ENCODE data around the gene PPARA.

PPARA gene

GRCh38 chr22:46233231-46233630 lies 82.9 kb downstream of the PPARA start:
- no peak for TF ChIP-seq EZH2 (IDR thresholded peaks at IDR 0.05; ENCODE audit: borderline replicate concordance, low read length)
- TF ChIP-seq CTCF (IDR thresholded peaks at IDR 0.05; ENCODE audit: low read length) = no peak
- H3K27ac ChIP-seq (ENCODE audit: low read depth, low read length, poor library complexity, severe bottlenecking) = no peak overlapping the region
- H3K4me2 ChIP-seq (ENCODE audit: low read length) = no peak overlapping the region
- H3K4me1 ChIP-seq (ENCODE audit: insufficient read depth, low read length, severe bottlenecking) = no peaks in the 10 kb centered on the region
- H3K36me3 ChIP-seq (ENCODE audit: insufficient read depth, low read length) = peaks cover 16% of the 10 kb centered on the region
- H3K27me3 ChIP-seq (ENCODE audit: insufficient read depth, low read length) = no peaks in the 10 kb centered on the region
- no peak overlapping the region for H3K9ac ChIP-seq (ENCODE audit: low read length)
- no peaks in the 10 kb centered on the region for H4K20me1 ChIP-seq (ENCODE audit: insufficient read depth, low read length)
- H2AFZ ChIP-seq (ENCODE audit: low read length) = no peak overlapping the region
- no peak overlapping the region for H3K4me3 ChIP-seq (ENCODE audit: low read depth, low read length, poor library complexity, severe bottlenecking)
- H3K9me3 ChIP-seq (ENCODE audit: low read length) = 0 out of 2 replicates have a peak, but pooled peaks cover under 1% of the 10 kb centered on the region
- no peaks in the 10 kb centered on the region for H3K79me2 ChIP-seq (ENCODE audit: insufficient read depth, low read length)
- no peaks in the 10 kb centered on the region for H3K9me2 ChIP-seq (ENCODE audit: low read depth, low read length)
- no peaks in the 10 kb centered on the region for H3F3A ChIP-seq (ENCODE audit: insufficient read depth, low read length)

GRCh38 chr22:46234969-46235368 lies 84.6 kb downstream of the PPARA start:
- no peak overlapping the region for H2AFZ ChIP-seq (ENCODE audit: low read length)
- H4K20me1 ChIP-seq (ENCODE audit: insufficient read depth, low read length) = no peaks in the 10 kb centered on the region
- H3F3A ChIP-seq (ENCODE audit: insufficient read depth, low read length) = no peaks in the 10 kb centered on the region
- H3K4me2 ChIP-seq (ENCODE audit: low read length) = no peak overlapping the region
- no peak for TF ChIP-seq EZH2 (IDR thresholded peaks at IDR 0.05; ENCODE audit: borderline replicate concordance, low read length)
- TF ChIP-seq CTCF (IDR thresholded peaks at IDR 0.05; ENCODE audit: low read length) = no peak
- H3K4me3 ChIP-seq (ENCODE audit: low read depth, low read length, poor library complexity, severe bottlenecking) = no peak overlapping the region
- H3K27ac ChIP-seq (ENCODE audit: low read depth, low read length, poor library complexity, severe bottlenecking) = no peak overlapping the region
- no peaks in the 10 kb centered on the region for H3K9me2 ChIP-seq (ENCODE audit: low read depth, low read length)
- H3K4me1 ChIP-seq (ENCODE audit: insufficient read depth, low read length, severe bottlenecking) = peaks cover 6% of the 10 kb centered on the region
- no peak overlapping the region for H3K9ac ChIP-seq (ENCODE audit: low read length)
- H3K79me2 ChIP-seq (ENCODE audit: insufficient read depth, low read length) = no peaks in the 10 kb centered on the region
- H3K27me3 ChIP-seq (ENCODE audit: insufficient read depth, low read length) = no peaks in the 10 kb centered on the region
- H3K36me3 ChIP-seq (ENCODE audit: insufficient read depth, low read length) = peaks cover 20% of the 10 kb centered on the region
- H3K9me3 ChIP-seq (ENCODE audit: low read length) = 0 out of 2 replicates have a peak, but pooled peaks cover 4% of the 10 kb centered on the region

GRCh38 chr22:46237453-46238124 lies 87.3 kb downstream of the PPARA start:
- H3K27me3 ChIP-seq (ENCODE audit: insufficient read depth, low read length) = no peaks in the 10 kb centered on the region
- 0 out of 2 replicates have a peak, but pooled peaks cover 4% of the 10 kb centered on the region for H3K9me3 ChIP-seq (ENCODE audit: low read length)
- no peaks in the 10 kb centered on the region for H4K20me1 ChIP-seq (ENCODE audit: insufficient read depth, low read length)
- no peak overlapping the region for H3K9ac ChIP-seq (ENCODE audit: low read length)
- TF ChIP-seq EZH2 (IDR thresholded peaks at IDR 0.05; ENCODE audit: borderline replicate concordance, low read length) (no peak), CTCF (IDR thresholded peaks at IDR 0.05; ENCODE audit: low read length) (no peak)
- no peak overlapping the region for H3K4me3 ChIP-seq (ENCODE audit: low read depth, low read length, poor library complexity, severe bottlenecking)
- no peaks in the 10 kb centered on the region for H3K79me2 ChIP-seq (ENCODE audit: insufficient read depth, low read length)
- no peak overlapping the region for H2AFZ ChIP-seq (ENCODE audit: low read length)
- no peaks in the 10 kb centered on the region for H3F3A ChIP-seq (ENCODE audit: insufficient read depth, low read length)
- H3K9me2 ChIP-seq (ENCODE audit: low read depth, low read length) = no peaks in the 10 kb centered on the region
- H3K4me2 ChIP-seq (ENCODE audit: low read length) = no peak overlapping the region
- H3K36me3 ChIP-seq (ENCODE audit: insufficient read depth, low read length) = peaks cover 20% of the 10 kb centered on the region
- no peak overlapping the region for H3K27ac ChIP-seq (ENCODE audit: low read depth, low read length, poor library complexity, severe bottlenecking)
- H3K4me1 ChIP-seq (ENCODE audit: insufficient read depth, low read length, severe bottlenecking) = peaks cover 12% of the 10 kb centered on the region

Measured in OCI-LY1 (cell line).